GM12878 (cell line): ENCODE data around the gene CREB3L1. TPM values are rescaled to one million over a fixed set of nuclear protein-coding genes. Genes with fewer than 3 reads are reported as not detected.

Experiments used
- ATAC-seq: fragments of 200-7000 bp; cut with Tn5 transposase; 3 replicates; pipeline ENCODE4 v1.9.1; 2020; ENCODE audit warnings: mild to moderate bottlenecking, moderate library complexity
- BruUV-seq: library from RNA; stranded (reverse); fragments of 400-500 nt; replicated peaks from 2 replicates; lab custom pipeline; 2021; lab: Mats Ljungman, UMichigan
- CTCF ChIA-PET: fragments of 300-600 bp; sonication (Branson Sonifier 250); formaldehyde crosslinking; extraction: SDS; loops from one replicate; lab custom pipeline; 2021; ENCODE audit warnings: inconsistent platforms; lab: Yijun Ruan, JAX
- POLR2A ChIA-PET: fragments of 350-600 bp; formaldehyde crosslinking; extraction: SDS; loops from one replicate; lab custom pipeline; 2021; ENCODE audit warnings: inconsistent platforms; lab: Charles Lee
- RAD21 ChIA-PET: fragments of 300-600 bp; sonication (Branson Sonifier 250); formaldehyde crosslinking; loops from one replicate; lab custom pipeline; 2023; ENCODE audit warnings: antibody characterized with exemption; ENCODE audit not compliant: unreplicated experiment; lab: Charles Lee
- SMC1A ChIA-PET: fragments of 300-600 bp; sonication (Branson Sonifier 250); formaldehyde crosslinking; loops from one replicate; lab custom pipeline; 2023; ENCODE audit not compliant: unreplicated experiment, uncharacterized antibody; lab: Charles Lee
- DNase-seq: peaks from one replicate; pipeline ENCODE4 v3.0.0-alpha.2; 2011; ENCODE audit warnings: low read depth, low spot score
- FAIRE-seq: peaks from 3 replicates; lab custom pipeline; 2011; peaks lifted over from hg19 to GRCh38; lab: Jason Lieb, UNC
- H2AFZ ChIP-seq: 2 replicates; pipeline ENCODE4 v1.6.0; 2011; ENCODE audit warnings: low read depth, low read length, control low read depth; ENCODE audit not compliant: control insufficient read depth
- H3K27ac ChIP-seq: 2 replicates; pipeline ENCODE4 v1.5.1; 2011; ENCODE audit warnings: control low read depth; ENCODE audit not compliant: control insufficient read depth, insufficient read depth
- H3K27me3 ChIP-seq, 2 experiments: replicated peaks in 1 of 2; 2 replicates each; pipeline versions ENCODE4 v1.6.0 to v1.6.1; 2011; ENCODE audit warnings: low read length in 1 of 2; ENCODE audit not compliant: control insufficient read depth in 2 of 2, insufficient read depth in 2 of 2
- H3K36me3 ChIP-seq, 2 experiments: 2 replicates each; pipeline ENCODE4 v1.5.1; 2011; ENCODE audit warnings: low read length in 1 of 2; ENCODE audit not compliant: control insufficient read depth in 2 of 2, insufficient read depth in 2 of 2
- H3K4me1 ChIP-seq: 2 replicates; pipeline ENCODE4 v1.6.1; 2011; ENCODE audit warnings: mild to moderate bottlenecking, low read length, moderate library complexity, mixed read lengths; ENCODE audit not compliant: control insufficient read depth, insufficient read depth
- H3K4me2 ChIP-seq: 2 replicates; pipeline ENCODE4 v1.6.0; 2011; ENCODE audit warnings: control low read depth; ENCODE audit not compliant: control insufficient read depth, insufficient read depth
- H3K4me3 ChIP-seq: fragments of 200-600 bp; sonication (generic); 2 replicates; pipeline ENCODE4 v1.5.1; 2016
- H3K79me2 ChIP-seq: 2 replicates; pipeline ENCODE4 v1.6.0; 2011; ENCODE audit warnings: low read length; ENCODE audit not compliant: control insufficient read depth, insufficient read depth
- H3K9ac ChIP-seq: 2 replicates; pipeline ENCODE4 v1.8.0; 2011; ENCODE audit warnings: low read length, control low read depth, mixed read lengths; ENCODE audit not compliant: control insufficient read depth, insufficient read depth
- H3K9me3 ChIP-seq: replicated peaks from 3 replicates; pipeline ENCODE4 v1.5.1; 2011; ENCODE audit warnings: mild to moderate bottlenecking, low read length; ENCODE audit not compliant: control insufficient read depth, insufficient read depth
- H4K20me1 ChIP-seq: 2 replicates; pipeline ENCODE4 v1.6.0; 2011; ENCODE audit not compliant: control insufficient read depth, insufficient read depth
- ATF2 ChIP-seq: IDR thresholded peaks from 2 replicates; pipeline ENCODE4 v1.6.1; 2012; ENCODE audit warnings: low read length, inconsistent platforms
- CBX5 ChIP-seq: sonication (generic); IDR thresholded peaks from 2 replicates; pipeline ENCODE4 v1.6.1; 2016; ENCODE audit warnings: low read depth, moderate library complexity, mild to moderate bottlenecking, inconsistent platforms
- CEBPZ ChIP-seq: fragments of 150-350 bp; IDR thresholded peaks from 2 replicates; pipeline ENCODE4 v1.6.1; 2016; ENCODE audit warnings: low read depth, low read length
- CHD1 ChIP-seq: IDR thresholded peaks from 2 replicates; pipeline ENCODE4 v1.6.1; 2012; ENCODE audit warnings: low read depth, low read length, improper control_type of control experiment
- CREM ChIP-seq: IDR thresholded peaks from 2 replicates; pipeline ENCODE4 v1.6.1; 2014; ENCODE audit warnings: antibody characterized with exemption, low read depth
- EZH2 ChIP-seq: IDR thresholded peaks from 2 replicates; pipeline ENCODE4 v1.6.1; 2012; ENCODE audit warnings: low read depth, mild to moderate bottlenecking, control low read depth, inconsistent platforms, low read length, borderline replicate concordance; ENCODE audit not compliant: control insufficient read depth
- FOXK2 ChIP-seq: fragments of 450-650 bp; IDR thresholded peaks from 2 replicates; pipeline ENCODE4 v1.6.1; 2017; ENCODE audit warnings: mild to moderate bottlenecking, moderate library complexity
- PML ChIP-seq: IDR thresholded peaks from 2 replicates; pipeline ENCODE4 v1.6.1; 2012; ENCODE audit warnings: low read length, inconsistent platforms
- POLR2AphosphoS2 ChIP-seq: IDR thresholded peaks from 2 replicates; pipeline ENCODE4 v1.6.1; 2011; ENCODE audit warnings: low read depth, mild to moderate bottlenecking, low read length, improper control_type of control experiment, moderate library complexity
- TCF12 ChIP-seq: IDR thresholded peaks from 2 replicates; pipeline ENCODE4 v1.6.1; 2011; ENCODE audit warnings: low read depth, mild to moderate bottlenecking, low read length
- YY1 ChIP-seq: IDR thresholded peaks from 2 replicates; pipeline ENCODE4 v1.6.1; 2011; ENCODE audit warnings: low read depth, mild to moderate bottlenecking, low read length
- WGBS: methylation state at CpG from one replicate; pipeline ENCODE4 v1.1.6; 2016; ENCODE audit warnings: low lambda C conversion rate; ENCODE audit not compliant: insufficient replicate concordance, insufficient coverage; ENCODE audit errors: missing lambda C conversion rate; 5-methylcytosine and 5-hydroxymethylcytosine counted together
- in situ Hi-C: fragments of 300-500 bp; cut with MboI; formaldehyde crosslinking; loops from 9 replicates; pipeline ENCODE4 v1.14.3; 2018; ENCODE audit warnings: mixed read lengths
- intact Hi-C: fragments of 100-400 bp; cut with micrococcal nuclease; formaldehyde crosslinking; loops from one replicate; pipeline ENCODE4 v1.14.2; 2022; ENCODE audit not compliant: unreplicated experiment
- polyA plus RNA-seq, 11 experiments: library from polyadenylated mRNA; depleted of rRNA in 4 of 11; unstranded in 6 of 11; stranded (reverse) in 5 of 11; fragments of >200 nt; fragmentation: Nextera tagmentation in 4 of 11; fragmentation: Illumina TruSeq in 1 of 11; extraction: Ambion mirVana in 4 of 11; extraction: Trizol in 1 of 11; gene quantifications; 1 replicate in 1 of 11; 2 replicates in 10 of 11; pipeline versions ENCODE4 v1.2.1 to v1.2.3, GENCODE V29; 2011 to 2016; ENCODE audit warnings: inconsistent platforms in 2 of 11, missing spikeins in 2 of 11, low read depth in 1 of 11
- total RNA-seq, 4 experiments: library from RNA; depleted of rRNA in 3 of 4; stranded (reverse); fragments of >200 nt in 3 of 4; fragmentation: Illumina TruSeq in 1 of 4; extraction: Trizol in 1 of 4; gene quantifications; 2 replicates each; pipeline versions ENCODE4 v1.2.1 to v1.2.3, GENCODE V29; 2013 to 2021

Gene CREB3L1
- total and polyA plus RNA-seq, 10 of the 15 experiments (the other 5 are each of a cell fraction or from before 2014, with no cell fraction given), result 0.03 to 1.4 (median 0.22) TPM

- no peak overlapping the region for H3K27ac ChIP-seq
Observed at GRCh38 chr11:46235777-46236688, 41.4 kb upstream of the CREB3L1 start.

More at GRCh38 chr11:46235777-46236688, 41.4 kb upstream of the CREB3L1 start:
- H3K79me2 ChIP-seq, result no peaks in the 10 kb centered on the region
- intact Hi-C loops, result loop anchor here (5.0 to 10.0 kb wide), 2 partner anchors 131 to 271 kb away; no protein-coding TSS in a partner anchor
- peaks cover 0 to 5% of the 10 kb centered on the region in 2 experiments; a peak in 1 of 4 replicates for H3K27me3 ChIP-seq
- 64% methylated on average over 1 of the region's 1 CpG for WGBS
- in situ Hi-C loops, result no loop called here
- H3K36me3 ChIP-seq, result no peaks in the 10 kb centered on the region
- H3K4me2 ChIP-seq, result no peak overlapping the region
- no peak for DNase-seq
- ATAC-seq, result no peak
- H2AFZ ChIP-seq, result no peak overlapping the region
- no peak for TF ChIP-seq FOXK2
- no peak for TF ChIP-seq CREM
- TF ChIP-seq EZH2, result no peak
- no peak for TF ChIP-seq CHD1
- TF ChIP-seq CBX5, result no peak
- TF ChIP-seq CEBPZ, result no peak
- no peak for TF ChIP-seq POLR2AphosphoS2
- no peak for TF ChIP-seq YY1
- no peak for TF ChIP-seq PML
- no peak for TF ChIP-seq TCF12
- no peak for TF ChIP-seq ATF2
- ChIA-PET SMC1A (no interaction called here), CTCF (interaction anchor here (0.6 to 17.5 kb wide), 2 partner anchors 77 to 201 kb away, joined by 3 to 626 read pairs; no protein-coding TSS in a partner anchor), POLR2A (interaction anchor here (0.5 kb wide), 1 partner anchor 113 kb away, joined by 4 read pairs; no protein-coding TSS in a partner anchor), RAD21 (interaction anchor here (16.5 kb wide), 1 partner anchor 77 kb away, joined by 316 read pairs; no protein-coding TSS in a partner anchor)
- no peaks in the 10 kb centered on the region for H4K20me1 ChIP-seq
- no peak overlapping the region for H3K9ac ChIP-seq
- H3K9me3 ChIP-seq, result 0 out of 3 replicates have a peak, but pooled peaks cover 2% of the 10 kb centered on the region
- no peak for FAIRE-seq
- BruUV-seq, result no TSS peak
- no peak overlapping the region for H3K4me3 ChIP-seq
- peaks cover 8% of the 10 kb centered on the region; the same call in 1 of the 2 replicates for H3K4me1 ChIP-seq
